ENCODE measurements around the gene LBX2.
A peak's percentile ranks its signal among the peaks of the same experiment; 100 is the strongest.

Gene LBX2

GRCh38 chr2:74499267-74499939 is at the start of gene LBX2:
Gene LBX2 (minus strand): TSS chr2:74499603. CDS start chr2:74499537, 66 bp downstream.
- DNase-seq (ENCODE audit: low read depth in 2 of 2) = no peak

GRCh38 chr2:74548285-74548899 is 49.0 kb upstream of the LBX2 start:
- DNase-seq (ENCODE audit: low read depth in 2 of 2) = no peak

- no peak for DNase-seq (ENCODE audit: low read depth in 2 of 2)
Observed at GRCh38 chr2:74546004-74546403, 46.6 kb upstream of the LBX2 start.

DNA sequence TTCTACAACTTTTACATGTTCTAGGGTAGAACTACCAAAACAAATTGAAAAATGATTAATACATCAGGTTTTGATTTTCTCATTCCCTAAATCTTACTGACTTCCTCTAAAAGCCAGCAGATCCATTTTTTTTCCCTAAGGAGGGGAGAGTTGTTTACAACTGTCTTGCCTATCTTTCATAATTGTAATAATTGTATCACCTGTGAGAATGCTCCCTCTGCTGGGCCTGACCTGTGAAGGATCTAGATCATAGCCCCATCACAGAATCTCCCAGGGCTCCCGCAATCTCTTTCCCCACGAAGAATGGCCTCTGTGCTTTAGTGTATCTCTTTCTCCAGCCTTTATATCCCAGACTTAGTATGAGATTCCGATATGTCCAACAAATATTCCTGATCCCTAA is 45.2 kb upstream of the LBX2 start:
- DNase-seq (ENCODE audit: low read depth in 2 of 2) = no peak

- no peak for DNase-seq (ENCODE audit: low read depth in 2 of 2)
Observed at GRCh38 chr2:74542978-74543377, 43.6 kb upstream of the LBX2 start.

GRCh38 chr2:74540291-74540690 is 40.9 kb upstream of the LBX2 start:
- no peak for DNase-seq (ENCODE audit: low read depth in 2 of 2)

GRCh38 chr2:74538881-74539339 is 39.5 kb upstream of the LBX2 start:
- no peak for DNase-seq (ENCODE audit: low read depth in 2 of 2)

DNA sequence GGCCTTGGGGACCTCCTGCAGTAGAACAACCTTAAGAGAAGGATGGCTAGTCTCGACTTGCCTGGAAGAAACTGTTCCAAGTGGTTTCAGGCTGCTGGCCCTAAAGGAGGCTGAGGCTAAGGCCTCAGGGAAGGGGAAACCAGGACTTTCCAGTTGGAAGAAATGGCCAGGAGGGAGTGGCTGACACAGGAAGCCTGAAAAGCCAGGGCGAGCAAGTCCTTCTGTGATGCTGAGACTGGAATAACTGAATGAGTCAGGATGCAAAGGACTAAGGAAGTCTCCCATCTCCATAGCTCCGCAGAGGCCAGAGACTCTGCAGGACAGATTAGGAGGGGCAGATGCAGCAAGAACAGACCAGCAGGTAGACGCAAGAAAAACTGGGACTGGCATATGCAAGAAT is 37.7 kb upstream of the LBX2 start:
- no peak for DNase-seq (ENCODE audit: low read depth in 2 of 2)

DNA sequence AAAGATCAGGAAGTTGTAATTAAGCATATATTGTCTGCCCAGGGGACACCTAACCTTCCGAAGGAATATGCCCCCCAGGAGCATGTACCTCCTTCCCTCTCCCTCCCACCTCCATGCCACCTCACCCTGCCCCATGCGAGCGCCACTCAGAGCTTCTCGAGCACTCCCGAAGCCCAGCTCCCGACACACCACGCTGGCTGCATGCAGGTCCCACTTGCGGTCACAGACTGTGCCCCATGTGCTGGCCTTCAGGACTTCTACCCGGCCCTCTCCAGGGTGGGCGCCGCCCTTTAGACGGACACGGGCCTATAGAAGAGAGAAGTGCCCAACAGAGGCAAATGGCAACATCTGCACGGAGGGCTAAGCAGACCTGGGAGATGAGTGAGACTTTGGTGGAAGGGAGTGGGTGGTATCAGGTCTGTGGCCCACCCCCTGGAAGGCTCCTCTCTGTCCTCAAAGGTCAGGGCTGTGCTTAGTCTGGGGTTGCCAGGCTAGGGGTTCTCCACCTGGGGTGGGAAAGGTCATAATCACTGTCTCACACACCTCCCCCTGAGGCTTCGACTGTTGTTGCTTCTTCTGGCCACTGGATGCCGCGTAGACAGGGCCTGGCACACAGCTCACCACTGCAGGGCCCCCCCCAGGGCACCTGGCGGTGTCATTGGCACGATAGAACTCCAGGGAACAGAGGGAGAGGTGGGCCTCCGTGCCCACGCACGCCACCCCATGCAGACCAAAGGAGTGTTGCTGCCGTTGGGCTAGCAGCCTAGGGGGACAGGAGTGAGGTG is 37.0 kb upstream of the LBX2 start:
- no peak for DNase-seq (ENCODE audit: low read depth in 2 of 2)

- DNase-seq (ENCODE audit: low read depth in 2 of 2) = no peak
Observed at GRCh38 chr2:74535440-74535965, 36.1 kb upstream of the LBX2 start.

GRCh38 chr2:74534411-74534810 is 35.0 kb upstream of the LBX2 start:
- DNase-seq (ENCODE audit: low read depth in 2 of 2) = no peak

GRCh38 chr2:74533464-74533863 is 34.1 kb upstream of the LBX2 start:
- DNase-seq (ENCODE audit: low read depth in 2 of 2) = no peak

GRCh38 chr2:74532222-74532621 is 32.8 kb upstream of the LBX2 start:
- DNase-seq (ENCODE audit: low read depth in 2 of 2) = no peak

GRCh38 chr2:74531666-74532065 is 32.3 kb upstream of the LBX2 start:
- no peak for DNase-seq (ENCODE audit: low read depth in 2 of 2)

DNA sequence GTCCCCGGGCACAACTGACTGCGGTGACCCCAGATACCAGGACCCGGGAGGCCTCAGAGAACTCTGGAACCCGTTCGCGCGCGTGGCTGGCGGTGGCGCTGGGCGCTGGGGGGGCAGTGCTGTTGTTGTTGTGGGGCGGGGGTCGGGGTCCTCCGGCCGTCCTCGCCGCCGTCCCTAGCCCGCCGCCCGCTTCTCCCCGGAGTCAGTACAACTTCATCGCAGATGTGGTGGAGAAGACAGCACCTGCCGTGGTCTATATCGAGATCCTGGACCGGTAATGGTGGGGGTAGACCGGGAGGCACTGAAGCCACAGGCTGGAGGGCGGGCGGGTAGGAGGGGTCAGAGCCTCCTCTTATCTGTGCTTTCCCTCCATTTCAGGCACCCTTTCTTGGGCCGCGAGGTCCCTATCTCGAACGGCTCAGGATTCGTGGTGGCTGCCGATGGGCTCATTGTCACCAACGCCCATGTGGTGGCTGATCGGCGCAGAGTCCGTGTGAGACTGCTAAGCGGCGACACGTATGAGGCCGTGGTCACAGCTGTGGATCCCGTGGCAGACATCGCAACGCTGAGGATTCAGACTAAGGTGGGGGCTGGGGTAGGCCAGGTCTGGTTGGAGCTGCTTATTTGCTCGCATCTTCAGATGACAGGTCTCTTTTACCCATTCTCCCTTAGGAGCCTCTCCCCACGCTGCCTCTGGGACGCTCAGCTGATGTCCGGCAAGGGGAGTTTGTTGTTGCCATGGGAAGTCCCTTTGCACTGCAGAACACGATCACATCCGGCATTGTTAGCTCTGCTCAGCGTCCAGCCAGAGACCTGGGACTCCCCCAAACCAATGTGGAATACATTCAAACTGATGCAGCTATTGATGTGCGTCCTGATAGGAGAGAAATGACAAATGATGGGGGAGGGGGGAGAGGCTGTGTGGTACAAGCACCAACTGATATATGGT is 31.1 kb upstream of the LBX2 start:
- no peak for DNase-seq (ENCODE audit: low read depth in 2 of 2)

- DNase-seq (ENCODE audit: low read depth in 2 of 2) = peak; percentile 54 to 70
Observed at GRCh38 chr2:74529357-74530238, 30.2 kb upstream of the LBX2 start, which contains the start of the genes AUP1 and HTRA2. Gene AUP1 (minus strand): TSS chr2:74529706. CDS start chr2:74529629, 77 bp downstream. Gene HTRA2 (plus strand): TSS chr2:74529933. CDS start chr2:74530007, 74 bp downstream.

DNA sequence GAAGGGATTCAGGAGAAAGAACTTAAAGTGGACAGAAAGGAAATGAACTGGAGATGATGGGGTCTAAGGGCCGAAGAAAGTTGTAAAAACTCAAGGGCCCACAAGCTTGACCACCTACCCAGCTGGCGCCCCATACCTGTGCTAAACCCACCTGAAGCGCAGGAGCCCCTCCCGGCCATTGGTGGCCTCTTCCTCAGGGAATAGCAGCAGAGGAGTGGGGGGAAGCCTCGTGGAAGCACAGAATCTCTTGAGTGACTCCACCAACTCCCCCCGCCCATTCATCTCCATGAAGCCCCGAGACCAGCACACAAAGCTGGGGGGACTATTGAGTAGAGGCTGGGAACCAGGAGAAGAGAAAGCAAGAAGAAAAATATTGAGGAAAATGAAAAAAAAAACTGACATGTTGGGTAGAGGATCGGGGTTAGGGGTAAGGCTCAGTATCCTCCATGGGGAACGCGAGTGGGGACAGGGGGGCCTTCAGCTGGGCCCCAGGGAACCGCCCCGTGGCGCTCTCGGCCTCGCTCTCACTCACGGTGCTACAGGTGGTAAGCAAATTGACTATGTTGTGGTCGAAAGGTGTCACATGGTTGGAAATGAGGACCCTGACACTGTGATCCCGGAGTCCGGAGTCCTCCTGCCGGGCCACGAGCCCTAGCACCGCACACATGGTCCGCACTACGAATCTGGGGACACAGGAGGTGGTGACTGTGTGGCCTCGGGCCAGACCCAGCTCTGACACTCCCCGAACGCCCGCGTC is 29.4 kb upstream of the LBX2 start:
- DNase-seq (ENCODE audit: low read depth in 2 of 2) = no peak

- no peak for DNase-seq (ENCODE audit: low read depth in 2 of 2)
Observed at GRCh38 chr2:74527741-74528140, 28.3 kb upstream of the LBX2 start.

DNA sequence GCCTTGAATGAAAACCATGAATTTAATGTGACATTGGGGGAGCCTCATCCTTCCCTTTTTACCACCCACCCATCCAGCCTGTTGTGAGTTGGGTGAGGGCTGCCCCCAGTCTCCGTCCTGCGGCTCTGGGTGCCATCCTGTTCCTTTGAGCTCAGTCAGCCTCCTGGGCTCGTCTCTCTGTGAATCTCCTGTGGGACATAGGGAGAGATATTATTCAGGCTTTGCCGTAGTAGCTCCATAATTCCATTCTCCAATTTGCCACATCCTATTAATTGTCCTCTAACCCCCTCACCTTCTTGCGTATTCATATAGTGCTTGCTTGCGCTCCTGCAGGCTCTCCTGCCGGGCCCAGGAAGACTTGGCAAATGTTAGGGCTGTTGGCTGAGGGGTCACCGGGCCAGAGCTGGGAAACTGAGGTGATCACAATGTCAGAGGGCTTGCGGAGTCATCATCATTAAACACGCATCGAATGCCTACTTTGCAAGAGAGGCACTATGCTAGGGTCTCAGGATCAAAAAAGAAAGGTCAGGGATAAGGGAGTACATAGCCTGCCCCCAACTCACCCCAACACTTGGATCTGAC is 27.3 kb upstream of the LBX2 start:
- no peak for DNase-seq (ENCODE audit: low read depth in 2 of 2)

Measured in stimulated activated CD4-positive, alpha-beta T cell treated with anti-CD3 and anti-CD28 coated beads, Interleukin-1b, Interleukin-23, amount 100 ng/mL, for 1 hour (primary cell).